Right lobe of liver (tissue), 6 donors: ENCODE data around the gene DYTN. TPM values are rescaled to one million over a fixed set of nuclear protein-coding genes. Genes with fewer than 3 reads are reported as not detected.

Experiments used
- ATAC-seq, 4 donors: fragments of 200-7000 bp; cut with Tn5 transposase; one replicate each; pipeline ENCODE4 v1.9.1; 2020; ENCODE audit warnings: mild to moderate bottlenecking in 4 of 4, moderate library complexity in 4 of 4
- DNase-seq, 3 donors: peaks; one replicate each; pipeline ENCODE4 v3.0.0-alpha.2; 2020
- H3K27ac ChIP-seq, 3 donors: fragments of 200-600 bp; one replicate each; pipeline ENCODE4 v1.8.0; 2022
- H3K27me3 ChIP-seq, 2 donors: fragments of 200-600 bp; one replicate each; pipeline ENCODE4 v1.8.0; 2022
- H3K36me3 ChIP-seq, 4 donors: fragments of 200-600 bp; sonication (generic) in 1 of 4; one replicate each; pipeline versions ENCODE4 v1.5.1 to v1.8.0; 2017 to 2022; ENCODE audit warnings: control low read depth in 1 of 4
- H3K4me1 ChIP-seq, 4 donors: fragments of 200-600 bp; sonication (generic) in 1 of 4; one replicate each; pipeline versions ENCODE4 v1.5.1 to v1.8.0; 2017 to 2022; ENCODE audit warnings: control low read depth in 1 of 4
- H3K4me3 ChIP-seq, 3 donors: fragments of 200-600 bp; one replicate each; pipeline ENCODE4 v1.8.0; 2022
- H3K9me3 ChIP-seq, 4 donors: fragments of 200-600 bp; sonication (generic) in 1 of 4; one replicate each; pipeline versions ENCODE4 v1.5.1 to v1.8.0; 2017 to 2022; ENCODE audit warnings: control low read depth in 1 of 4
- CTCF ChIP-seq, 4 donors: fragments of 200-600 bp in 3 of 4; fragments of 450-650 bp in 1 of 4; IDR thresholded peaks; one replicate each; pipeline versions ENCODE4 v1.5.1 to v1.8.0; 2016 to 2022; ENCODE audit warnings: antibody characterized with exemption in 4 of 4, mild to moderate bottlenecking in 2 of 4
- POLR2A ChIP-seq: fragments of 450-650 bp; IDR thresholded peaks from one replicate; pipeline ENCODE4 v1.6.1; 2017; ENCODE audit warnings: antibody characterized with exemption, mild to moderate bottlenecking
- WGBS: methylation state at CpG from one replicate; pipeline ENCODE4 v1.1.6; 2018; ENCODE audit warnings: low coverage, low lambda C conversion rate; ENCODE audit not compliant: insufficient coverage; ENCODE audit errors: missing lambda C conversion rate; 5-methylcytosine and 5-hydroxymethylcytosine counted together
- intact Hi-C, 2 donors: fragments of 100-400 bp; cut with DNase I; formaldehyde crosslinking; loops; one replicate each; pipeline versions ENCODE4 v1.11.2 to v1.14.1; 2022
- total RNA-seq, 6 experiments: library from RNA; depleted of rRNA in 2 of 6; stranded (reverse); fragments of >200 nt in 2 of 6; fragmentation: NEBNext Ultra II Directional in 3 of 6; extraction: Animal tissue kit (Norgen Biotek cat#: 25700) in 3 of 6; gene quantifications; one replicate each; pipeline versions ENCODE4 v1.1.0 to v1.2.4, GENCODE V29; 2016 to 2023
- donor health status: DM: no; HTN: yes; CAD: no.
- donor health status: DM: no; HTN: no; CAD: no.
- donor health status: DM: no; HTN: no; CAD: no.
- donor health status: DM: no; HTN: yes; CAD: no.
- donor health status: DM: no; HTN: yes; CAD: no.

DYTN gene
- total RNA-seq, 6 experiments from 2014 or later, result not detected

GRCh38 chr2:206728277-206729199, 10.3 kb upstream of the DYTN start:
- Histone ChIP-seq H3K4me1 (no peaks in the 10 kb centered on the region), H3K36me3 (no peaks in the 10 kb centered on the region), H3K27me3 (no peaks in the 10 kb centered on the region), H3K27ac (no peak overlapping the region), H3K9me3 (no peaks in the 10 kb centered on the region), H3K4me3 (no peak overlapping the region)
- WGBS, result 51% methylated on average over 6 of the region's 7 CpGs
- ATAC-seq (no peak), DNase-seq (no peak)
- TF ChIP-seq CTCF (IDR thresholded peaks at IDR 0.05), result no peak
- intact Hi-C loops, result no loop called here

GRCh38 chr2:206727287-206727686, 9.1 kb upstream of the DYTN start:
- ATAC-seq (no peak), DNase-seq (no peak)
- no peak overlapping the region for H3K4me3 ChIP-seq
- no peaks in the 10 kb centered on the region for H3K27me3 ChIP-seq
- 84% methylated on average over 2 of the region's 2 CpGs for WGBS
- H3K36me3 ChIP-seq, result no peaks in the 10 kb centered on the region
- H3K9me3 ChIP-seq, result no peaks in the 10 kb centered on the region
- no peaks in the 10 kb centered on the region for H3K4me1 ChIP-seq
- TF ChIP-seq POLR2A (no peak), CTCF (IDR thresholded peaks at IDR 0.05) (no peak)
- no peak overlapping the region for H3K27ac ChIP-seq
- intact Hi-C loops, result no loop called here

GRCh38 chr2:206723288-206723687, 5.1 kb upstream of the DYTN start:
- intact Hi-C loops, result no loop called here
- Histone ChIP-seq H3K27ac (no peak overlapping the region), H3K4me3 (no peak overlapping the region), H3K9me3 (no peaks in the 10 kb centered on the region), H3K27me3 (no peaks in the 10 kb centered on the region), H3K4me1 (no peaks in the 10 kb centered on the region), H3K36me3 (no peaks in the 10 kb centered on the region)
- no peak for TF ChIP-seq POLR2A
- TF ChIP-seq CTCF (IDR thresholded peaks at IDR 0.05), result no peak
- DNase-seq, result no peak
- no peak for ATAC-seq
- WGBS, result 88% methylated on average over 1 of the region's 1 CpG

GRCh38 chr2:206721256-206721920, 3.2 kb upstream of the DYTN start:
- H3K4me1 ChIP-seq, result no peaks in the 10 kb centered on the region
- no peak overlapping the region for H3K4me3 ChIP-seq
- H3K36me3 ChIP-seq, result no peaks in the 10 kb centered on the region
- intact Hi-C loops, result no loop called here
- H3K9me3 ChIP-seq, result no peaks in the 10 kb centered on the region
- no peak overlapping the region for H3K27ac ChIP-seq
- H3K27me3 ChIP-seq, result no peaks in the 10 kb centered on the region
- WGBS, result 55% methylated on average over 4 of the region's 4 CpGs
- TF ChIP-seq POLR2A (no peak), CTCF (IDR thresholded peaks at IDR 0.05) (no peak)
- ATAC-seq (no peak), DNase-seq (no peak)
